ENCODE measurements around the gene ANO1. TPM values are rescaled to one million over a fixed set of nuclear protein-coding genes. Genes with fewer than 3 reads are reported as not detected.

The ANO1 gene
- 0.19 TPM in 1 of 2 replicates, not detected in the other for total RNA-seq

DNA sequence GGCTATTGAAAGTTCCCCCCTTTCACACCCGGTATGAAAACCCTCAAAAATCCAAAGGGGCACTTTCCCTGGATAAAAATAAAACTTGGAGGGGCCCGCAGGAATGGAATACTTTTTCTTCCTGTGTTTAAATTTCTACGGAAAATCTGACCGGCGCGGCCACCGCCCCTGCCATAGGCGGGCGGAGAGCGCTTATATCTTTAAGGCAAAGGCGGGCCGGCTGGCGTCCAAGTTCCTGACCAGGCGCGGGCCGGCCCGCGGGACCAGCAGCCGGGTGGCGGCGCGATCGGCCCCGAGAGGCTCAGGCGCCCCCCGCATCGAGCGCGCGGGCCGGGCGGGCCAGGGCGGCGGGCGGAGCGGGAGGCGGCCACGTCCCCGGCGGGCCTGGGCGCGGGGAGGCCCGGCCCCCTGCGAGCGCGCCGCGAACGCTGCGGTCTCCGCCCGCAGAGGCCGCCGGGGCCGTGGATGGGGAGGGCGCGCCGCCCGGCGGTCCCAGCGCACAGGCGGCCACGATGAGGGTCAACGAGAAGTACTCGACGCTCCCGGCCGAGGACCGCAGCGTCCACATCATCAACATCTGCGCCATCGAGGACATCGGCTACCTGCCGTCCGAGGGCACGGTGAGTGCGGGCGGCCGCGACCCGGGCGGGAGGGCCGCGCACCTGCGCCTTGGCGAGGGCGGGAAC, at the start of gene ANO1:
Gene ANO1 (plus strand): TSS at position 223 of the 686 bp plus-strand sequence. CDS start 290 bp downstream, at position 513.

GRCh38 chr11:70202920-70203750, 125.0 kb downstream of the ANO1 start, which contains the start of gene FADD:
Gene FADD, plus strand, starts transcription at chr11:70203296. Its CDS starts 164 bp downstream, at chr11:70203460.

Other genes with a start within 250 kb of the ANO1 start
- 23.5 and 30.6 TPM in 2 replicates for gene FADD, start 125.0 kb downstream of the ANO1 start, total RNA-seq
- 30.8 and 34.4 TPM in 2 replicates for gene PPFIA1, start 192.4 kb downstream of the ANO1 start, total RNA-seq